ENCODE data around the gene ANXA6. TPM values are rescaled to one million over a fixed set of nuclear protein-coding genes. Genes with fewer than 3 reads are reported as not detected.
A peak's percentile ranks its signal among the peaks of the same experiment; 100 is the strongest.

The ANXA6 gene
- total and polyA plus RNA-seq, 4 donors = 61.4 to 208 (median 155) TPM

DNA sequence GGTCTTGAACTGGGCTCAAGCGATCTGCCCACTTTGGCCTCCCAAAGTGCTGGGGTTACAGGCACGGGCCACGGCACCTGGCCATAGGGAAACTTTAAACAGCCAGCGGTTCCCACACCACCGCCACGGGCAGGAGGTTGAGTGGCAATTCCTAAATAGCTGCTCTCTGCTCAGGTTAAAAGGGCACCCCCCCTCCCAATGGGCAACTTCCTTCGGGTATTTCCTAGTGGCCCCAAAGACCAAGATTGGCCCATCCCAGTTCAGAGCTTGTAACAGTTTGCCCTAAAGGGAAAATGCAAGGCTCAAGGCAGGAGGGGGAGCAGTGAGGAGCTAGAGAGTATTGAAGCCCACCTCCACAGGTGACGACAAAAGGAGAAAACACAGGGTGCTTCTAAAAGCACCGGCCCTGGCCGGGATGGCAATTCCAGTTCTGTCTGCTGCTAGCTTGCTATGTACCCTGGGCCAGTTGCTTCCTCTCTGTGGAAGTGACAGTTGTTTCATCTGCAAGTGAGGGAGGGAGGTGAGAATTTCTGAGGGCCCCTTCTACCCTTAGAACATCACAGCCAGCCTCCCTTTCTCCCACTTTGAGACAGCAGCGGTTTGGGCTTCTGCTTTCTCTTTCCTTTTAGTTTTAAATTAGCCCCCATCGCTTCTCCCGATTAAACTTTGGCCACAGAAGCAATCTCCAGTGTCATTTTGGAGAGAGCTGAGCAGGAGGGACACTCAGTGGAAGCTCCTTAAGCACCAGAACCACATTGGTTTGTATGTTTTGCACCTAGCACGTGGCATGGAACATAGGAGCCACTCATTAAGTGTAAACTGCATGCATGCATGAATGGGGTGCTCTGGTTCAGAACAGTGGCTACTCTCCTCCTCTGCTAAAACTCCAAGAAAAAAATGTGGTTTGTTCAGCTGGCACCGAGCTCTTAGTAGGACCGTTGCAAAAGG is 59.5 kb downstream of the ANXA6 start:
- Histone ChIP-seq H3K27me3 (ENCODE audit: control insufficient read depth in 3 of 3, insufficient read depth in 3 of 3, low read length in 2 of 3) (no peaks in the 10 kb centered on the region), H3K4me3 (no peak overlapping the region), H3K9ac (ENCODE audit: insufficient read depth in 1 of 2, low read length in 2 of 2) (no peak overlapping the region), H3K36me3 (ENCODE audit: control insufficient read depth in 4 of 4, insufficient read depth in 4 of 4, low read length in 4 of 4) (peaks cover 0 to 11% (median 3%) of the 10 kb centered on the region in 4 donors), H3K9me3 (ENCODE audit: control insufficient read depth in 4 of 4, insufficient read depth in 3 of 4, low read length in 3 of 4) (no peaks in the 10 kb centered on the region), H3K4me1 (ENCODE audit: control insufficient read depth in 5 of 5, insufficient read depth in 5 of 5, low read length in 5 of 5) (peaks cover 0 to 37% (median 27%) of the 10 kb centered on the region in 5 donors), H3K27ac (ENCODE audit: low read depth in 1 of 2, low read length in 1 of 2) (peak overlapping the region in 1 of 2 donors; percentile 43)
- 39 to 67% methylated on average over 16 of the region's 16 CpGs for WGBS, 2 donors
- no peak for DNase-seq
- TF ChIP-seq, protein P1, sequence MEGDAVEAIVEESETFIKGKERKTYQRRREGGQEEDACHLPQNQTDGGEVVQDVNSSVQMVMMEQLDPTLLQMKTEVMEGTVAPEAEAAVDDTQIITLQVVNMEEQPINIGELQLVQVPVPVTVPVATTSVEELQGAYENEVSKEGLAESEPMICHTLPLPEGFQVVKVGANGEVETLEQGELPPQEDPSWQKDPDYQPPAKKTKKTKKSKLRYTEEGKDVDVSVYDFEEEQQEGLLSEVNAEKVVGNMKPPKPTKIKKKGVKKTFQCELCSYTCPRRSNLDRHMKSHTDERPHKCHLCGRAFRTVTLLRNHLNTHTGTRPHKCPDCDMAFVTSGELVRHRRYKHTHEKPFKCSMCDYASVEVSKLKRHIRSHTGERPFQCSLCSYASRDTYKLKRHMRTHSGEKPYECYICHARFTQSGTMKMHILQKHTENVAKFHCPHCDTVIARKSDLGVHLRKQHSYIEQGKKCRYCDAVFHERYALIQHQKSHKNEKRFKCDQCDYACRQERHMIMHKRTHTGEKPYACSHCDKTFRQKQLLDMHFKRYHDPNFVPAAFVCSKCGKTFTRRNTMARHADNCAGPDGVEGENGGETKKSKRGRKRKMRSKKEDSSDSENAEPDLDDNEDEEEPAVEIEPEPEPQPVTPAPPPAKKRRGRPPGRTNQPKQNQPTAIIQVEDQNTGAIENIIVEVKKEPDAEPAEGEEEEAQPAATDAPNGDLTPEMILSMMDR (IDR thresholded peaks at IDR 0.05; ENCODE audit: control extremely low read depth, extremely low read depth) = no peak
- ATAC-seq (ENCODE audit: insufficient read depth, low FRiP score) = no peak

DNA sequence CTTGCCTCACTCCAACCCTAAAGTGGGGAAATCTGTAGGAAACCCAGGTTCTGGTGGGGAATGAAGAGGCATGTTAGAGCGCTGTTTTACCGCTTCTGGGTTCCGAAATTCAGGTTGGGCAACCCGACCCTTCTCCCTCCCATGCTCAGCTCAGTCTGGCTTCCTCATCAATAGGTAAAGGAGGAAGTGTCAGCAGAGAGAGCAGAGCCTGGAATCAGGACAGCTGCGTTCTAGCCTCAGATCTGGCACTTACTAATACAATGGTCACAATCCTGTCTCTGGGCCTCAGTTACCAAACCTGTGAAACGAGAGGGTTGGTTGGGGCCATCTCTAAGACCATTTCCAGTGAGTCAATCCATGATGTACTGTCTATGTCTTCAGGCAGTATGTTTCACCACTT is 60.5 kb downstream of the ANXA6 start:
- H3K27ac ChIP-seq (ENCODE audit: low read depth in 1 of 2, low read length in 1 of 2) = peak overlapping the region in 1 of 2 donors; percentile 48
- DNase-seq (no peak), ATAC-seq (ENCODE audit: insufficient read depth, low FRiP score) (no peak)
- peaks cover 0 to 39% (median 32%) of the 10 kb centered on the region in 5 donors for H3K4me1 ChIP-seq (ENCODE audit: control insufficient read depth in 5 of 5, insufficient read depth in 5 of 5, low read length in 5 of 5)
- no peak overlapping the region for H3K4me3 ChIP-seq
- TF ChIP-seq, protein P1 (IDR thresholded peaks at IDR 0.05; ENCODE audit: control extremely low read depth, extremely low read depth) = no peak
- no peak overlapping the region for H3K9ac ChIP-seq (ENCODE audit: insufficient read depth in 1 of 2, low read length in 2 of 2)
- no peaks in the 10 kb centered on the region for H3K9me3 ChIP-seq (ENCODE audit: control insufficient read depth in 4 of 4, insufficient read depth in 3 of 4, low read length in 3 of 4)
- H3K36me3 ChIP-seq (ENCODE audit: control insufficient read depth in 4 of 4, insufficient read depth in 4 of 4, low read length in 4 of 4) = peaks cover 0 to 9% (median 3%) of the 10 kb centered on the region in 4 donors
- WGBS, 2 donors = 29 to 74% methylated on average over 6 of the region's 6 CpGs
- H3K27me3 ChIP-seq (ENCODE audit: control insufficient read depth in 3 of 3, insufficient read depth in 3 of 3, low read length in 2 of 3) = no peaks in the 10 kb centered on the region

DNA sequence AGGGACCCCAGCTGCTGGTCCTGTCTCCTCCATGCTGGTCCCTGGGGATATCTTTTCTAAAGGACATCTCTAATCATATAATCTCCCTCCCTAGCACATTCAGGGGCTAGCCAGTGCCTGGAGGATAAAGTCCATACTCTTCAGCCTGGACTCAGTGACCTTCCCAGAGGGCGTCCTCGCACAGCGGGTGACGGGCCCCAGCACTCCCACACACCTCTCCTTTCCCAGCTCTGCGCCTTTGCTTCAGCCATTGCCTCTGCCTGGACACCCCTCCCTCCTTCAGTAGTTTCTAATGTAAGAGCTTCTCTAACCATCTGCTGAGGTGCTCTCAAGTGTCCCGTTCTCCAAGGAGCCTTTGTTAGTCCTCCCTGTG is 61.6 kb downstream of the ANXA6 start:
- Histone ChIP-seq H3K27ac (ENCODE audit: low read depth in 1 of 2, low read length in 1 of 2) (peak overlapping the region in 1 of 2 donors; percentile 78), H3K4me3 (no peak overlapping the region), H3K9me3 (ENCODE audit: control insufficient read depth in 4 of 4, insufficient read depth in 3 of 4, low read length in 3 of 4) (no peaks in the 10 kb centered on the region), H3K36me3 (ENCODE audit: control insufficient read depth in 4 of 4, insufficient read depth in 4 of 4, low read length in 4 of 4) (peaks cover 0 to 2% (median 1%) of the 10 kb centered on the region in 4 donors), H3K9ac (ENCODE audit: insufficient read depth in 1 of 2, low read length in 2 of 2) (no peak overlapping the region), H3K27me3 (ENCODE audit: control insufficient read depth in 3 of 3, insufficient read depth in 3 of 3, low read length in 2 of 3) (no peaks in the 10 kb centered on the region), H3K4me1 (ENCODE audit: control insufficient read depth in 5 of 5, insufficient read depth in 5 of 5, low read length in 5 of 5) (peaks cover 0 to 34% (median 32%) of the 10 kb centered on the region in 5 donors)
- ATAC-seq (ENCODE audit: insufficient read depth, low FRiP score) (no peak), DNase-seq (no peak)
- TF ChIP-seq, protein P1 (IDR thresholded peaks at IDR 0.05; ENCODE audit: control extremely low read depth, extremely low read depth) = no peak
- WGBS, 2 donors = 86 to 92% methylated on average over 6 of the region's 6 CpGs
